K562 treated with DMSO at 1 percent for 12 hours (cell line): ENCODE measurements around the gene TFAP2D. TPM values are rescaled to one million over a fixed set of nuclear protein-coding genes. Genes with fewer than 3 reads are reported as not detected.

Experiments used
- total RNA-seq: library from RNA; unstranded; fragments of 300-600 nt; gene quantifications from 2 replicates; pipeline ENCODE4 v1.2.3, GENCODE V29; 2022; ENCODE audit not compliant: insufficient read depth

The TFAP2D gene
- not detected in 2 replicates for total RNA-seq

DNA sequence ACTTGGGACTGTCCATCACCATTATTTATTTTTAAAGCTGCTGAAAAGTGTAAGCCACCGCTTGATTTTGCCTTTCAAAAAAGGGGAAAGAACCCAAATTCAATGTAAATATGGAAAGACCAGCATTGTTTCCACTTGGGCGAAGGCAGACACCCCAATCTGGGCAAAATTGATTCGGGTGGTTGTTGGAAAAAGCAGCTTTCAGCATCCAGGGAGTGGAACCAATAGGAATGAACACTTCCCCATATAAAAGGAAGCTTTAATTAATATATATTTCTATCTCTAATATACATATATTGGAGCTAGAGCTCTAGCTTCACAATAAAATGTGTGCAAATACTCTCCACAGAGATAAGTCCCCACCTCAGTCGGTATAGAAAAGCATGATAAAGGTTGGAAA, at the start of gene TFAP2D:
TFAP2D (plus strand) TSS at position 301 of the 400 bp plus-strand sequence. CDS start 530 bp downstream, outside the sequence.

GRCh38 chr6:50818673-50819072, 105.3 kb downstream of the TFAP2D start, which contains the start of gene TFAP2B:
TFAP2B (plus strand) TSS chr6:50818871; CDS start chr6:50818892, 21 bp downstream.

Other genes with a start within 250 kb of the TFAP2D start
- gene TFAP2B, start 105.3 kb downstream of the TFAP2D start, total RNA-seq, result not detected in 2 replicates